ENCODE data around the gene DOK4.
"Not testable (repeated sequence)": the region's sequence is repeated elsewhere in the genome, so short reads cannot be mapped to it uniquely, and the experiment has no call there.

Gene DOK4

DNA sequence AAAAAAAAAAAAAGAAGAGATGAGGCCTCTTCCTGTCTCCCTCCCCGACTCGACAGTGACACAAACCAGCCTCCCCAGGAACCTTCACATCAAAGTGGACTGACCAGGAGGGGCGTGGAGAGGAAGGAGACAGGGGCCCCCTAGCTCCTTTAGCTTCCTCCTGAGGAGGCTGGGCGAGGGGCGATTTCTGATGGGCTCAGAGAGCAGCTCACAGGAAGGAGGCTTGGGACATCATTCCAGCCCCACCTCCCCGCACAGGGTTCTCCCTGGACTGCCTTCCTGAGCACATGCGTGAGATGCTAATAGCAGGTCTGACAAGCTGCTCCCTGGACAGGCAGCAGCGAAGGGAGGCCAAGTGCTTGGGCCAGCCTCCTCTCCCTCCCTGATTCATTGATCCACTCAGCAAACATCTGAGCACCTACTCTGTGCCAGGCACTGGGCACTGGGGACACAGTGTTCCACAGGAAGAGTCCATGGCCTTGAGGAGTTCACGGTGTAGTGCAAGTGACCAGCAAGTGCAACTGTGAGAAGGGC lies 14.4 kb upstream of the DOK4 start:
- DNase-seq, result no peak

DNA sequence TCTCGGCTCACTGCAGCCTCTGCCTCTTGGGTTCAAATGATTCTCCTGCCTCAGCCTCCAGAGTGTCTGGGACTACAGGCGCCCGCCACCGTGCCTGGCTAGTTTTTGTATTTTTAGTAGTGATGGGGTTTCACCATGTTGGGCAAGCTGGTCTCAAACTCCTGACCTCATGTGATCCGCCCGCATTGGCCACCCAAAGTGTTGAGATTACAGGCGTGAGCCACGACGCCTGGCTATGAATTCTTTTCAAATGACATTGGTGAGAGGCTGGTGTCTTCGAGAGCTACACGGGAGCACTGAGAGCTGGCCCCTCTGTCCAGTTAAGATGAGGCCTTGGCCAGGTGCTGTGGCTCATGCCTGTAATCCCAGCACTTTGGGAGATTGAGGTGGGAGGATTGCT lies 13.6 kb upstream of the DOK4 start:
- not testable (repeated sequence) for DNase-seq

- no peak for DNase-seq
These were observed 11.7 kb upstream of the DOK4 start for GRCh38 chr16:57498031-57498430.

- no peak for DNase-seq
These were observed 10.8 kb upstream of the DOK4 start for GRCh38 chr16:57497121-57497520.

GRCh38 chr16:57493767-57494166 lies 7.5 kb upstream of the DOK4 start:
- DNase-seq, result no peak

DNA sequence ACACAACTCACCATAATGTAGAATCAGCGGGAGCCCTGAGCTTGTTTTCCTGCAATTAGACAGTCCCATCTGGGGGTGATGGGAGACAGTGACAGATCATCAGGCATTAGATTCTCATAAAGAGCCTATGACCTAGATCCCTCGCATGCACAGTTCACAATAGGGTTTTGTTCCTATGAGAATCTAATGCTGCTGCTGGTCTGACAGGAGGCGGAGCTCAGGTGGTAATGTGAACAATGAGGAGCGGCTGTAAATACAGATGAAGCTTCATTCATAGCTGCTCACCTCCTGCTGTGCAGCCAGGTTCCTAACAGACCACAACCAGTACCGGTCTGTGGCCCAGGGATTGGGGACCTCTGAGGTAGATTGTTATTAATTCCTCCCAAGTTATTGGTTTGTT lies 2.9 kb upstream of the DOK4 start:
- no peak for DNase-seq

DNA sequence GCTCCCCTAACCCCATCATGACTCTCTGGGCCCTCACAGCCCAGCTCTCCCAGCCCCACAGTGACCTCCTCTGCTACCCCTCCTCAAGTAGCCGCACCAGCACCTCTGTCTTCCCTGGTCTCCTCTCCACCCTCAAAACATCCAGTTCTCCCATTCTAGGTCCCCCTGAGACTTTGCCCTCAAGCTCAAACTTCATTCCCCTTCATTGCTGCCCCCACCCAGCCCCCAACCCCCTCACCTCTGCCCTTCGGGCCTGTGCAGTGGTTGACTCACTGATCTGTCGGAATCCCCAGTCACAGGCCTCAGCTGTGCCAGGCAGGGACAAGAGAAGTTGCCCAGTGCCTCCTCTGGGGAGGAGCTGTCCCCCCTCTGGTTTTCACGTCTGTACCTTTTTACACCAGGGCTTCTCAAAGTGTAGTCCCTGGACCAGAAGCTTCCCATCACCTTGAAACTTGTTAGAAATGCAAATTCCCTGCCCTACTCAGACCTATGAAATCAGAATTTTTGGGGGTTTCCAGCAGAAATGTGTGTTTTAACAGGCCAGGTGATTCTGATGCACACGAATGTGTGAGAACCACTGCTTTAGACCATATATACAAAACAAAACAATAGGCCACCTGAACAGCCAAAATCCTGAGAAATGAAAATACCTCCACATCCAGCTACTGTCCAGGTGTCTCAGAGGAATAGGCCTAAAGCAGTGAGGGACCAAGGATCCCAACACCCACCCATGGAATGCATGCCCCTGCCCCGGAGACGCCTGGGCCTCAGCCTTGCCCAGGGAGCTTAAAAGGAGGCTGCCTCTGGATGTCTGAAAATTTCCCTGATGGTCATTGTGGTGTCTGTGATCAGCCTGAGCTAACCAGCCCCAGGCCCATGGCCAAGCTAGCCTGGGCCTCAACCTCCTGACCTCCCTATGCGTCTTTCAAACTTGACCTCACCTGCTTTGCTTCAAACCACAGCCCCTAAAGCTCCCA lies 853 bp upstream of the DOK4 start:
- no peak for DNase-seq

DNA sequence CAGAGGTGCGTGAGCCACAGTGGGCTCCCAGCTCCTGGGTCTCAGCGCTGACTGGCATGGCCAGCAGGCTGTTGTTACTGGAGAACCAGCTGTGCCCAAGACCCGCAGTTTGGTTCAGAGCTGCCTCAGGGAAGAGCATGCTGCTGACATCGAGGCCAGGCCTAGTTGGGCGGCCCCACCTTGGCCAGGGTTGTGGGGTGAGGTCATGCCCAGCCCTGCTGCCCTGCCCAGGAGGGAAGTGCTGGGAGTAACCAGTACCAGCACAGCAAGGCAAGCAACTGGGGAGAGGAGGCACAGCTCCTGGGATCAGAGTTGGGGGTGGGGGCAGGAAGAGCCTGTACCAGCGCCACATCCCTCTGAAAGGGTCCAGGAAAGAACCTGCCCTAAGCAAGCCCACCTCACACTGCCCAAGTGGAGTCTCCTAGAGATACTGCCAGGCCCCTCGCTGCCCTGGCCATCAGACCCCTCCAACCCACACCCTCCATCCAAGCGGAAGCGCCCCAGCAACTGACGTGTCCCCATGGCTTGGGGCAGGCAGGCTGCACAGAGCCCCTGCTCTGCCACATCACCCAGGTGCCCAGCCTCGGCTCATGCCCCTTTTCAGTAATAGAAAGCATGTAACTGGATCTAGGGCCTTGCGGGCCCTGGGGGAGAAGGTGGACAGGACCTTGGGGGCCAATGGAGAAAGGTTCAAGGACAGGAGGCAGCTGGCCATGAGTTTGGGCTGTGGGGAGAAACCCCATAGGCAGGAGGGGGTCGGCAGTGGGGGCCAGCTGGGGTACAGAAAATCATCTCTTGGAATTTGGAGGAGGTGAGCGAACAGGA lies 990 bp downstream of the DOK4 start:
- DNase-seq, result no peak

DNA sequence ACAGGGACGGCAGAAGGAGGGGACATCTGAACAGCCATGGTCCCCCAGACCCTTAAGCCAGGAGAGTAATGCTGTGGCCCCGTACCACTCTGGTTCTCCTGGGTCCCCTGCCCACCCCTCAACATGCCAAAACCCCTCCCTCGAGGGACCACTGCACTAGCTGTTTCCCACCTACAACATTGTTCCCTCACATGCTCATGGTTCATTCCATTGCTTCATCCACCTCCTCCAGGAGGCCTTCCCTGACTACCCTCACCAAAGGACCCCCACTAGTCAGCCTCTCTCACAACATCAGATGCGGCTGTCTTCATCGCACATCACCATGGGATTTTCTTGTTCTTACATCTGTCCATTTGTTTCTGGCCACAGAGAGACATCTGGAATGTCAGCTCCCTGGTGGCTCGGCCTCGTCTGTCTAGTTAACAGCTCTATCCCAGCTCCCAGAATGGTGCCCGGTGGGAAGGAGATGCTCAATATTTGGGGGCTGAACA lies 1.7 kb downstream of the DOK4 start:
- no peak for DNase-seq

- DNase-seq, result no peak
These were observed 2.4 kb downstream of the DOK4 start for GRCh38 chr16:57483725-57484514.

GRCh38 chr16:57482845-57483545 lies 3.3 kb downstream of the DOK4 start:
- DNase-seq, result no peak

DNA sequence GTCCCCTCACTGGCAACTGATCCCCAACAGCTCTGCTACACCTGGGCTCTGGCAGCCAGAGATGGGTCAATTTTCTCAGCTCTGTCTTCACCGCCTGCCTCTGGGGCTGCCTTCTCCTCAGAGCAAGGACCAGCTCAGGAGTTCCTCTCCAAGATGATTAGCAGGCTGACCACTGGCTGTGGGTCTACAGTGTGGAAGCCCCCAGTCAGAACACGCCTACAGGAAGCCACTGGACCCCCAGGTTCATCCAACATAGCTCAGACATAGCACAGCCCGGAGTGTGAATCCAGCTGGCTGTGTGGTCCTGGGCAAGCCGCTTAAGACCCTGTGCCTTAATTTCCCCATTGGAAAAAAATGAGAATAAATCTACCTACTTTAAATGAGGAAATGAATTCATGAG lies 4.9 kb downstream of the DOK4 start:
- DNase-seq, result no peak

GRCh38 chr16:57480754-57481230 lies 5.5 kb downstream of the DOK4 start:
- no peak for DNase-seq

- DNase-seq, result no peak
These were observed 6.1 kb downstream of the DOK4 start for GRCh38 chr16:57479976-57480753.

GRCh38 chr16:57479205-57479975 lies 6.9 kb downstream of the DOK4 start:
- no peak for DNase-seq

DNA sequence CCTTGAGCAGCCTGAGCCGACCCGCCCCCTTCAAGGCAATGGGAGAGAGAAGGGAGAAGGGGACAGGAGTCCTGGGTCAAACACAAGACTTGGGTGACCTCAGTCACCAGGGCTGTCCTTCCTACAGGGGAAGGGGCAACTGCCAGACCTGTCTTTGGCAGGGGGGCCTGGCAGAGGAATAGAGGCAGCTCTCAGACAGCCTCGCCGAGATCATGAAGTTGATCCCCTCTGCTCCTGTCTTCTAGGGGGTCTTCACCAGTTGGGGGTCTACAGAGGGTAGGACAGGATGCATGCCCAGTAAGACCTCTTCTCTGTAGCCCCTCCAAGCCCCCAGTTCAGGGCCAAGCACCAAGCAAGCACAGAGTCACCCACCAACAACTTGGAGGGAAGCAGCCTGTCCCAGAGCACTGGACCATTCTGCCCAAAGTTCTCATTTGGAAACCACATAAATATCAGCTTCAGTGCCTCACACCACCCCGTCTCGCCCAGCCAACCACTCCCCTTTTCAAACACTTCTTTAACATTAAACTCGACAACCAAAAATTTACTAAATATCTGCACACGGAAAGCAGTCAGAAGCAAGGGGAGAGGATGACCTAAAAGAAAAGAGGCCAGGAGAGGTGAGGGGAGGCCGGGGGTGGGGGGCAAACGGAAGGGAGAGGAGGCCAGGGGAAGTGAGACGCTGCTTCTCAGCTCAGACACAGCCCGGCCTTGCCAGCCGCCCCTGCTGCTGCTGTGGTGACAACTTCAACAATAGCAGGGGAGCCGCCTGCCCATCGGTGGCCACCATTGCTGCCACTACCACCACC lies 7.7 kb downstream of the DOK4 start:
- DNase-seq, result no peak

DNA sequence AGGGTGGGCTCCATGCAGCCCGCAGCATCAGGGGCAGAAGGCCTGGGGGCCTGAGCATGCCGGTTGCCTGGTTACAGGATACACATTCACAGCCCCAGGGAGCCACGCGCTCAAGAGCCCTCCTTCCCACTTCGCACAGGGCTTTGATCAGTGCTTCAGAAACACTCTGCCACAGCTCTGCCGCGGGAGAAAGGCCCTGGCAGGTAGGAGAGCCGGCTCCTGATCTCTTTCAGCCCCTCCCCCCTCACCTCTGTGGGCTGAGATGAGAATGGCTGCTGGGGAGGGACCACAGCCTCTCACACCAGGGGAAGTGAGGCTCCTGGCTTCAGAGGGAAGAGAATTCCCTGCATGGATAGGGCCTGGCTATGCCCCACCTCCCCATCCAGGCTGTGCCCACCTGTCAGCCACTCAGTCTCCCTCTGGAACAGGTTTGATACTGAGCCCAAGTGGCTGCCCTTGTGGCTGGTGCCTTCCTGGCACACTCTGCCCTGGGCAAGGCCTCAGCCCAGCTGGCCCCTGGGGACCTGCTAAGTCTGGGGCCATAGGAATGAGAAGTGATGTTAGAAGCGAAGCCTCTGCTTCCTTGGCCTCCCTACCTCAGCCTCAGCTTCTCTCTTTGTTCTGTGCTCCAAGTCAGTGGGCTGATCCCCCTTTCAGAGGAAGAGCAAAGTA lies 8.6 kb downstream of the DOK4 start:
- no peak for DNase-seq

GRCh38 chr16:57476546-57477410 lies 9.5 kb downstream of the DOK4 start:
- no peak for DNase-seq

All from activated CD4-positive, alpha-beta T cell treated with anti-CD3 and anti-CD28 coated beads, Interleukin-2, amount 50 U/mL, for 48 hours (primary cell).